Measurements from ENCODE around the gene SRGAP3.

The SRGAP3 gene

DNA sequence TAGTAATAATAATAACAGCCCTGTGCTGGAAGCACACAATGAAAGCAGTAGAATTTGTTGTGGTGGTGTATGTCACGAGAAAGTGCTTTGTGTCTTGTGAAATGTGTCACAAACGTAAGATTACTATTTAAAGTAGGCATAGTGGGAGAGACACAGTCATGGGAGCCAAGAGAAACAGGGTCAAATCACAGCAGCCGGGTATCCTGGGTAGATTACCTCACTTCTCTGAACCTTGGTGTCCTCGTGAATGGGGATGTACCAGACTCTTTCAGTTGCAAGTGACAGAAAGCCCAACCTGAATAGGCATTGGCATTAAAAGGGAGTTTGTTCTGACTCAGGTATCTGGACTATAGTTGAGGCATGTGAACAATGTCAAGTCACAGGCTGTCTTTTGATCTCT is 29.1 kb upstream of the SRGAP3 start:
- no peaks in the 10 kb centered on the region for H3K27me3 ChIP-seq (ENCODE audit: control insufficient read depth, insufficient read depth, low read length)
- H3K9ac ChIP-seq (ENCODE audit: low read length) = no peak overlapping the region
- H3K36me3 ChIP-seq (ENCODE audit: control insufficient read depth, insufficient read depth, low read length) = no peaks in the 10 kb centered on the region
- no peak overlapping the region for H3K27ac ChIP-seq (ENCODE audit: low read depth, low read length)
- no peak overlapping the region for H3K4me3 ChIP-seq (ENCODE audit: low read length)
- H3K4me1 ChIP-seq (ENCODE audit: control insufficient read depth, insufficient read depth, low read length) = no peaks in the 10 kb centered on the region

DNA sequence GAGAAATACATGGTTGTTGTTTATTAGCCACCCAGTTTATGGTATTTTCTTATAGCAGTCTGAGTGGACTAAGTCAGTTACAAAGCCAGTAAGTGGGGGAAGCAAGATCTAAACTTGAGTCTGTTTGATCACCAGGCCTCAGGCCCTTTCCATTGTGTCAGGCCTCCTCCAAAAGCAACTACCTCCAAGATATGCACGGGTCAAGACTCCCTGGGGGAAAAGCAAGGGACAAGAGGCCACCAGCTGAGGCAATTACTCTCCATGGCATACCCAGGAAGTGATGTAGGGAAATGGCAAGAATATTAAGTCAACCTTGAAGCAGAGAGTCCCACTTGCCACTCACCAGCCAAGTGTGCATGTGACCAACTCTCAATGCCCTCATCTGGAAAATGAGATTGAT is 28.6 kb upstream of the SRGAP3 start:
- no peak overlapping the region for H3K4me3 ChIP-seq (ENCODE audit: low read length)
- no peaks in the 10 kb centered on the region for H3K4me1 ChIP-seq (ENCODE audit: control insufficient read depth, insufficient read depth, low read length)
- no peaks in the 10 kb centered on the region for H3K36me3 ChIP-seq (ENCODE audit: control insufficient read depth, insufficient read depth, low read length)
- no peak overlapping the region for H3K27ac ChIP-seq (ENCODE audit: low read depth, low read length)
- H3K9ac ChIP-seq (ENCODE audit: low read length) = no peak overlapping the region
- no peaks in the 10 kb centered on the region for H3K27me3 ChIP-seq (ENCODE audit: control insufficient read depth, insufficient read depth, low read length)

DNA sequence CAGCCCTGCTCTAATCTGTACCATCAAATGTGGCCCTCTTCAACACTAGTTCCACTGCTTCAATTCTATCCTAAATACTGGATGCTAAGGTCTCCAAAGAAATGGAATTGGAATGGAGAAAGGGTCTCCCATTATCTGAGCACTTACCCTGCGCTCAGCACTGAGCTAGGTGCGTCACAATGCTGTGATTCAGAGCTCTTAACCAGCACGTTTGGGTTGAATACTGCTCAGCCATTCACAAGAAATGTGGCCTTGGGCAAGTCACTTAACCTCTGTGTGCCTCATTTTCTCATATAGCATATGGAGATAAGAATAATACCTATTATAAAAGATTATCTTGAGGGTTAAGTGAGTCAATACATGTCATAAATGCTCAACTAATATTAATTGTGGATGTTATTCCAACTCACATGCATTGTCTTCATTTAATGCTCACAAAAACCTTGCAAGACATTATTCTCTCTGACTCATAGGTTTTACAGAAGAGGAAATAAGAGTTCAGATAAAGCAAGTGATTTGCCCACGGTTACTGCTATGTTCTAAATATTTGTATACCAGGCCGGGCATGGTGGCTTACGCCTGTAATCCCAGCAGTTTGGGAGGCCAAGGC is 27.4 kb upstream of the SRGAP3 start:
- no peak overlapping the region for H3K9ac ChIP-seq (ENCODE audit: low read length)
- H3K4me3 ChIP-seq (ENCODE audit: low read length) = no peak overlapping the region
- H3K36me3 ChIP-seq (ENCODE audit: control insufficient read depth, insufficient read depth, low read length) = no peaks in the 10 kb centered on the region
- no peaks in the 10 kb centered on the region for H3K27me3 ChIP-seq (ENCODE audit: control insufficient read depth, insufficient read depth, low read length)
- no peak overlapping the region for H3K27ac ChIP-seq (ENCODE audit: low read depth, low read length)
- H3K4me1 ChIP-seq (ENCODE audit: control insufficient read depth, insufficient read depth, low read length) = no peaks in the 10 kb centered on the region

DNA sequence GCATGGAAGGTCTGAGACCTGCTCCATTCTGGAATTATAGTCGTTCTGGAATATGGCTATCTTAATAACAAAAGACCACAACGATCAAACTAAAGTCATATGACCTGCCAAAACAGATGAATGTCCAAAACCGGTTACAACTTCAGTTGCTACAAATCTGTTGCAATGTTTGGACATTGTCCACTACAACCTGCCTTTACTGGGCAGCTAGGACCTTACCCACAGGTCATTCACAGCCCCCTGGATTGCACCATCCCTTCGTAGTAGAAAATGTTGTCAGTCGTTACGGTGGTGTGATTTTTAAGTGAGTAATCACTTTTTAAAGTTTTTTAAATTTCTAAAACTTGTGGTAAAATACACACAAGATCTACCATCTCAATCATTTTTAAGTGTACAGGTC is 22.5 kb upstream of the SRGAP3 start:
- Histone ChIP-seq H3K27me3 (ENCODE audit: control insufficient read depth, insufficient read depth, low read length) (no peaks in the 10 kb centered on the region), H3K27ac (ENCODE audit: low read depth, low read length) (no peak overlapping the region), H3K36me3 (ENCODE audit: control insufficient read depth, insufficient read depth, low read length) (no peaks in the 10 kb centered on the region), H3K9ac (ENCODE audit: low read length) (no peak overlapping the region), H3K4me1 (ENCODE audit: control insufficient read depth, insufficient read depth, low read length) (no peaks in the 10 kb centered on the region), H3K4me3 (ENCODE audit: low read length) (no peak overlapping the region)

DNA sequence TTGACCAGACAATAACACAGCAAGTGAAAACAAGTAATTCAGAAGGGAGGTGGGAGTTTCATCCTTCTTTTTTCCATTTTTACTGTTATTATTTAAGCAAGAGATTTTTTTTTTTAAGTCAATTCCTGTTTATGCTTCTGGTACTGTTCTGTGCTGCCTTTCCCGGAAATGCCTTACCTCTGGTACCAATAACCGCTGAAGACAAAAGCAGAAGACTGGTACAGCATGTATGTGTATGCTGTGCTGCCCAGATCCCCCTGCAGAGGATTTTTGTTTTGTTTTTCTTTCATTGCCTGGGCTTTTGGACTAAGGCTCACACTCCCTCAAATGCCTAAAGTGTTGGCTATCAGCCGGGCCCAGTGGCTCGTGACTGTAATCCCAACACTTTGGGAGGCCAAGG is 21.3 kb upstream of the SRGAP3 start:
- Histone ChIP-seq H3K4me3 (ENCODE audit: low read length) (no peak overlapping the region), H3K4me1 (ENCODE audit: control insufficient read depth, insufficient read depth, low read length) (no peaks in the 10 kb centered on the region), H3K36me3 (ENCODE audit: control insufficient read depth, insufficient read depth, low read length) (no peaks in the 10 kb centered on the region), H3K9ac (ENCODE audit: low read length) (no peak overlapping the region), H3K27ac (ENCODE audit: low read depth, low read length) (no peak overlapping the region), H3K27me3 (ENCODE audit: control insufficient read depth, insufficient read depth, low read length) (no peaks in the 10 kb centered on the region)

DNA sequence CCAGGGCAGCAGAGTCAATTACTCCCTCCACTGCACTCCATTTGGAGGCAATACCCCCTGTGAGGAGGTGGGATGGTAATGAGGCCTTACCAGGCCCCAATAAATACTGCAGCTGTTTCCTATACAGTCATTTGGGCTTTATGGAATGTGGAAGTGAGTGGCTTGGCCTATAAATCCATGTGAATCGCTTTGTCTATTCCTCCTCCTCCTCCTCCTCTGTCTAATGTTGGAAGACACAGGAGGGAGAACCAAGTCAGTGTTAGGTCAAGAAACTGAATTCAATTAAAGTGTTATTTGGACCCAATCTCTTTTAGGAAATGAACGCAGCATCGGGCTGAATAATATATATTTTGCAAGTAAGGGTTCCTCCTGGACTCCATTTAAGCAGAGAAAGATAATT is 17.3 kb upstream of the SRGAP3 start:
- H3K27ac ChIP-seq (ENCODE audit: low read depth, low read length) = no peak overlapping the region
- H3K9ac ChIP-seq (ENCODE audit: low read length) = no peak overlapping the region
- no peaks in the 10 kb centered on the region for H3K4me1 ChIP-seq (ENCODE audit: control insufficient read depth, insufficient read depth, low read length)
- no peaks in the 10 kb centered on the region for H3K27me3 ChIP-seq (ENCODE audit: control insufficient read depth, insufficient read depth, low read length)
- H3K4me3 ChIP-seq (ENCODE audit: low read length) = no peak overlapping the region
- H3K36me3 ChIP-seq (ENCODE audit: control insufficient read depth, insufficient read depth, low read length) = no peaks in the 10 kb centered on the region

DNA sequence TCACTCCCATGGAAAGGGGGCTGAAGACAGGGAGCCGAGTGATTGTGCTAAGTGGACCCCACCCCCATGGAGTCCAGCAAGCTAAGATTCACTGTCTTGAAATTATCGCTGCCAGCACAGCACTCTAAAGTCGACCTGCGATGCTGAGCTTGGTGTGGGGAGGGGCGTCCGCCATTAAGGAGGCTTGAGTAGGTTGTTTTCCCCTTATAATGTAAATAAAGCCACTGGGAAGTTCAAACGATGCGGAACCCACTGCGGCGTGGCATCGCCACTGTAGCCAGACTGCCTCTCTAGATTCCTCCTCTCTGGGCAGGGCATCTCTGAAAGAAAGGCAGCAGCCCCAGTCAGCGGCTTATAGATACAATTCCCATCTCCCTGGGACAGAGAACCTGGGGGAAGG is 10.9 kb upstream of the SRGAP3 start:
- Histone ChIP-seq H3K27me3 (ENCODE audit: control insufficient read depth, insufficient read depth, low read length) (no peaks in the 10 kb centered on the region), H3K4me1 (ENCODE audit: control insufficient read depth, insufficient read depth, low read length) (no peaks in the 10 kb centered on the region), H3K4me3 (ENCODE audit: low read length) (no peak overlapping the region), H3K36me3 (ENCODE audit: control insufficient read depth, insufficient read depth, low read length) (no peaks in the 10 kb centered on the region), H3K27ac (ENCODE audit: low read depth, low read length) (no peak overlapping the region), H3K9ac (ENCODE audit: low read length) (no peak overlapping the region)

DNA sequence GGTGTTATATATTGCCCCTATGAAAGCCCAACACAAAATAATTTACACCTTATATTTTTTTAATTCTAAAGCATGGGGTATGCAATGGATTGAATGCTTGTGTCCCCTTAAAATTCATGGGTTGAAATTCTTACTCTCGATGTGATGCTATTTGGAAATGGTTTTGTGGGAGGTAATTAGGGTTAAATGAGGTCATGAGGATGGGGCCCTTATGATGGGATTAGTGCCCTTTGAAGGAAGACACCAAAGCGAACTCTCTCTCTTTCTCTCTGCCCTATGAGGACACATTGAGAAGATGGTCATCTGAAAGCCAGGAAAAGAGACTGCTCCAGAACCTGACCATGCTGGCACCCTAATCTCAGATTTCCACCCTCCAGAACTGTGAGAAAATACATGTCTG is 7.6 kb upstream of the SRGAP3 start:
- Histone ChIP-seq H3K9ac (ENCODE audit: low read length) (no peak overlapping the region), H3K4me1 (ENCODE audit: control insufficient read depth, insufficient read depth, low read length) (no peaks in the 10 kb centered on the region), H3K27ac (ENCODE audit: low read depth, low read length) (no peak overlapping the region), H3K27me3 (ENCODE audit: control insufficient read depth, insufficient read depth, low read length) (no peaks in the 10 kb centered on the region), H3K4me3 (ENCODE audit: low read length) (no peak overlapping the region), H3K36me3 (ENCODE audit: control insufficient read depth, insufficient read depth, low read length) (no peaks in the 10 kb centered on the region)

DNA sequence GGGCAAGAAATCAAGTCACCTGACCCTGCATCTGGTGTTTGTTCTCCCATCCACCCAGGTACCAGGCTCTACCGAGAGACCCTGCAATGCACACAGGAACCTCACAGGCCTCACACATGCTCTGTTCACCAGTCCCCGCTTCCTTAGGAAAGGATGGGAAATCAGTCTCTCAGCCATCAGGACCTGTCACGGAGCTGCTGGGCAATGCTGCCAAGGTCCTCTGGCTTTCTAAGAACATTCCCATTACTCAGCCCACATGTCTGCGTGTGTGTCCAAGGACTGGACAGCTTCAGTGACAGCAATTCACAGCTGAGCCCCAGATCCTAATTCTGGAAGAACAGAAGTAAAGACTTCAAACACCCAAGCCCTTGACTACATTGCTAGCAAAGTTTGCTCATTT is 6.5 kb upstream of the SRGAP3 start:
- Histone ChIP-seq H3K27me3 (ENCODE audit: control insufficient read depth, insufficient read depth, low read length) (no peaks in the 10 kb centered on the region), H3K4me3 (ENCODE audit: low read length) (no peak overlapping the region), H3K27ac (ENCODE audit: low read depth, low read length) (no peak overlapping the region), H3K4me1 (ENCODE audit: control insufficient read depth, insufficient read depth, low read length) (no peaks in the 10 kb centered on the region), H3K9ac (ENCODE audit: low read length) (no peak overlapping the region), H3K36me3 (ENCODE audit: control insufficient read depth, insufficient read depth, low read length) (no peaks in the 10 kb centered on the region)

DNA sequence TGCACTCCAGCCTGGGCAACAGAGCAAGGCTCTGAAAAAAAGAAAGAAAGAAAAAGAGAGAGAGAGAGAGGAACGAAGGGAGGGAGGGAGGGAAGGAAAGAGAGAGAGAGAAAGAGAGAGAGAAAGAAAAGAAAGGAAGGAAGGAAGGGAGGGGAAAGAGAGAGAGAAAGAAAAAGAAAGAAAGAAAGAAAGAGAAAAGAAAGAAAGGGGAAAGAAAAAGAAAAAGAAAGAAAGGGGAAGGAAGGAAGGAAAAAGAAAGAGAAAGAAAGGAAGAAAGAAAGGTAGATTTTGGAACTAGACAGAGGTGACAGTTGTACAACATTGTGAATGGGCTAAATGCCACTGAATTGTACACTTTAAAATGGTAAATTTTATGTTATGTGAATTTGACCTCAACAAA is 5.3 kb upstream of the SRGAP3 start:
- Histone ChIP-seq H3K27ac (ENCODE audit: low read depth, low read length) (no peak overlapping the region), H3K9ac (ENCODE audit: low read length) (no peak overlapping the region), H3K36me3 (ENCODE audit: control insufficient read depth, insufficient read depth, low read length) (no peaks in the 10 kb centered on the region), H3K4me3 (ENCODE audit: low read length) (no peak overlapping the region), H3K27me3 (ENCODE audit: control insufficient read depth, insufficient read depth, low read length) (no peaks in the 10 kb centered on the region), H3K4me1 (ENCODE audit: control insufficient read depth, insufficient read depth, low read length) (peaks cover 5% of the 10 kb centered on the region)

DNA sequence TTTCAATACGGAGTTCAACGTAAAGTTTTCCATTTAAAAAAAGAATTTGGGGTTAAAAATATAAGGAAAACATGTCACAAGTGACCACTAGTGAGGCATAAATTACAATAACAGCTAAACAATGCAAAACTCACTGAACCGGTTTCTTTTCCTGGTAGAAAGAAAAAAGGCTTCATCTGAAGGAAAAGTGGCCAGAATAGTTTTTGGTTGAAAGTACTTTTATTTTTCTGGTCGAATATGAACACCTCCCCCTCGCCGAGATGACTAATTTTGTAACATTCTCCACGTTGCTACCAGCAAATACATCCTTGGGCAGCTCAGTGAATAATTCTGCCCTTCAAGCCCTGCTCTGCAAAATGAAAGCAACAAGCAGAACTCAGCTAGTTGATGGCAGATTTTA is 3.9 kb upstream of the SRGAP3 start:
- Histone ChIP-seq H3K27me3 (ENCODE audit: control insufficient read depth, insufficient read depth, low read length) (no peaks in the 10 kb centered on the region), H3K36me3 (ENCODE audit: control insufficient read depth, insufficient read depth, low read length) (no peaks in the 10 kb centered on the region), H3K9ac (ENCODE audit: low read length) (no peak overlapping the region), H3K4me1 (ENCODE audit: control insufficient read depth, insufficient read depth, low read length) (peaks cover 5% of the 10 kb centered on the region), H3K4me3 (ENCODE audit: low read length) (no peak overlapping the region), H3K27ac (ENCODE audit: low read depth, low read length) (no peak overlapping the region)

- H3K4me1 ChIP-seq (ENCODE audit: control insufficient read depth, insufficient read depth, low read length) = peaks cover 5% of the 10 kb centered on the region
- H3K27ac ChIP-seq (ENCODE audit: low read depth, low read length) = no peak overlapping the region
- no peaks in the 10 kb centered on the region for H3K36me3 ChIP-seq (ENCODE audit: control insufficient read depth, insufficient read depth, low read length)
- no peaks in the 10 kb centered on the region for H3K27me3 ChIP-seq (ENCODE audit: control insufficient read depth, insufficient read depth, low read length)
- no peak overlapping the region for H3K9ac ChIP-seq (ENCODE audit: low read length)
- no peak overlapping the region for H3K4me3 ChIP-seq (ENCODE audit: low read length)
Observed at GRCh38 chr3:9251055-9251786, 1.8 kb upstream of the SRGAP3 start.

- no peaks in the 10 kb centered on the region for H3K36me3 ChIP-seq (ENCODE audit: control insufficient read depth, insufficient read depth, low read length)
- H3K9ac ChIP-seq (ENCODE audit: low read length) = no peak overlapping the region
- no peaks in the 10 kb centered on the region for H3K27me3 ChIP-seq (ENCODE audit: control insufficient read depth, insufficient read depth, low read length)
- peak overlapping the region; percentile 81 for H3K4me3 ChIP-seq (ENCODE audit: low read length)
- H3K4me1 ChIP-seq (ENCODE audit: control insufficient read depth, insufficient read depth, low read length) = peaks cover 5% of the 10 kb centered on the region
- H3K27ac ChIP-seq (ENCODE audit: low read depth, low read length) = no peak overlapping the region
Observed at GRCh38 chr3:9250236-9250635, 790 bp upstream of the SRGAP3 start.
